ENCODE data around the gene LIX1. TPM values are rescaled to one million over a fixed set of nuclear protein-coding genes. Genes with fewer than 3 reads are reported as not detected.

The LIX1 gene
- total RNA-seq, 1 experiment from 2014 or later, result not detected

- Mint-ChIP-seq H3K36me3 (no peaks in the 10 kb centered on the region), H3K4me3 (no peak overlapping the region), H3K9me3 (no peaks in the 10 kb centered on the region), H3K4me1 (peaks cover 22% of the 10 kb centered on the region), H3K27me3 (ENCODE audit: low read depth) (no peaks in the 10 kb centered on the region), H3K27ac (no peak overlapping the region)
- ATAC-seq (no peak), DNase-seq (ENCODE audit: low spot score) (no peak)
- ChIA-PET POLR2A (no interaction called here), CTCF (no interaction called here)
- TF ChIP-seq MAX (CRISPR knock-in tag; IDR thresholded peaks at IDR 0.05), result no peak
- no peak for TF ChIP-seq ZNF416 (CRISPR knock-in tag; IDR thresholded peaks at IDR 0.05)
- TF ChIP-seq ZNF512 (CRISPR knock-in tag; IDR thresholded peaks at IDR 0.05; ENCODE audit: borderline replicate concordance), result no peak
- TF ChIP-seq ZSCAN18 (CRISPR knock-in tag; IDR thresholded peaks at IDR 0.05), result no peak
- no peak for TF ChIP-seq ZNF671 (CRISPR knock-in tag; IDR thresholded peaks at IDR 0.05)
- no peak for TF ChIP-seq RELA (CRISPR knock-in tag; IDR thresholded peaks at IDR 0.05; ENCODE audit: borderline replicate concordance)
- no peak for TF ChIP-seq AFF4 (CRISPR knock-in tag; IDR thresholded peaks at IDR 0.05; ENCODE audit: borderline replicate concordance)
- TF ChIP-seq ATF6 (CRISPR knock-in tag; IDR thresholded peaks at IDR 0.05), result no peak
- no peak for TF ChIP-seq HMGA2 (CRISPR knock-in tag; IDR thresholded peaks at IDR 0.05)
- TF ChIP-seq ZNF281 (CRISPR knock-in tag; IDR thresholded peaks at IDR 0.05), result no peak
- TF ChIP-seq SP1 (CRISPR knock-in tag; conservative IDR thresholded peaks at IDR 0.05), result no peak
- TF ChIP-seq ATF2 (CRISPR knock-in tag; IDR thresholded peaks at IDR 0.05; ENCODE audit: borderline replicate concordance, low read depth), result no peak
- no peak for TF ChIP-seq FOXP4 (CRISPR knock-in tag; IDR thresholded peaks at IDR 0.05)
- no peak for TF ChIP-seq ZNF219 (CRISPR knock-in tag; IDR thresholded peaks at IDR 0.05; ENCODE audit: borderline replicate concordance)
- TF ChIP-seq TEAD4 (CRISPR knock-in tag; IDR thresholded peaks at IDR 0.05), result no peak
- no peak for TF ChIP-seq OVOL2 (CRISPR knock-in tag; IDR thresholded peaks at IDR 0.05; ENCODE audit: borderline replicate concordance)
Measured at GRCh38 chr5:97105501-97106215, 36.8 kb downstream of the LIX1 start.
